MM.1S (cell line): ENCODE measurements around the gene GTPBP6.

Experiments
- DNase-seq: peaks from one replicate; pipeline ENCODE4 v3.0.0-alpha.2; 2015
- H2AFZ ChIP-seq: fragments of 300-600 bp; sonication (generic); 2 replicates; pipeline ENCODE4 v1.6.0; 2016; ENCODE audit warnings: antibody characterized with exemption, low read length
- H3F3A ChIP-seq: fragments of 300-600 bp; sonication (generic); 2 replicates; pipeline ENCODE4 v1.6.1; 2016; ENCODE audit warnings: mild to moderate bottlenecking, antibody characterized with exemption, low read length, moderate library complexity, mixed read lengths; ENCODE audit not compliant: insufficient read depth
- H3K27ac ChIP-seq: fragments of 300-600 bp; sonication (generic); 2 replicates; pipeline ENCODE4 v1.5.1; 2016; ENCODE audit warnings: mild to moderate bottlenecking, low read length
- H3K27me3 ChIP-seq: fragments of 300-600 bp; sonication (generic); replicated peaks from 2 replicates; pipeline ENCODE4 v1.6.0; 2016; ENCODE audit warnings: low read length; ENCODE audit not compliant: insufficient read depth
- H3K36me3 ChIP-seq: fragments of 300-600 bp; sonication (generic); replicated peaks from 2 replicates; pipeline ENCODE4 v1.6.1; 2016; ENCODE audit warnings: mild to moderate bottlenecking, low read length, mixed read lengths; ENCODE audit not compliant: insufficient read depth
- H3K4me1 ChIP-seq: fragments of 300-600 bp; sonication (generic); 2 replicates; pipeline ENCODE4 v1.6.1; 2016; ENCODE audit warnings: low read length, mixed read lengths
- H3K4me2 ChIP-seq: fragments of 300-600 bp; sonication (generic); 2 replicates; pipeline ENCODE4 v1.6.0; 2016; ENCODE audit warnings: low read depth, low read length
- H3K4me3 ChIP-seq: fragments of 300-600 bp; sonication (generic); 2 replicates; pipeline ENCODE4 v1.5.1; 2016; ENCODE audit warnings: low read length, mixed read lengths
- H3K79me2 ChIP-seq: fragments of 300-600 bp; sonication (generic); 2 replicates; pipeline ENCODE4 v1.6.1; 2016; ENCODE audit warnings: mixed run types, low read length, mixed read lengths
- H3K9ac ChIP-seq: fragments of 300-600 bp; sonication (generic); 2 replicates; pipeline ENCODE4 v1.6.1; 2016; ENCODE audit warnings: low read length, mixed read lengths
- H3K9me2 ChIP-seq: fragments of 300-600 bp; sonication (generic); replicated peaks from 2 replicates; pipeline ENCODE4 v1.6.1; 2016; ENCODE audit warnings: mild to moderate bottlenecking, low read length, mixed read lengths; ENCODE audit not compliant: insufficient read depth
- H3K9me3 ChIP-seq: fragments of 300-600 bp; sonication (generic); replicated peaks from 2 replicates; pipeline ENCODE4 v1.6.1; 2016; ENCODE audit warnings: mild to moderate bottlenecking, low read length, mixed read lengths; ENCODE audit not compliant: insufficient read depth
- H4K20me1 ChIP-seq: fragments of 300-600 bp; sonication (generic); 2 replicates; pipeline ENCODE4 v1.6.1; 2016; ENCODE audit warnings: mild to moderate bottlenecking, low read length, moderate library complexity, mixed read lengths; ENCODE audit not compliant: insufficient read depth
- CTCF ChIP-seq: fragments of 300-600 bp; sonication (generic); IDR thresholded peaks from 2 replicates; pipeline ENCODE4 v1.5.1; 2016; ENCODE audit warnings: antibody characterized with exemption, low read length, mixed read lengths
- EZH2 ChIP-seq: fragments of 300-600 bp; sonication (generic); optimal IDR thresholded peaks from 2 replicates; pipeline ENCODE3; 2017; ENCODE audit warnings: low read depth, mild to moderate bottlenecking, antibody characterized with exemption, low read length, mixed read lengths
- EZH2phosphoT487 ChIP-seq: fragments of 300-600 bp; sonication (generic); IDR thresholded peaks from 2 replicates; pipeline ENCODE4 v1.6.1; 2018; ENCODE audit warnings: antibody characterized with exemption, low read length

GTPBP6 gene

GRCh38 chrX:347351-348117 lies 28.9 kb upstream of the GTPBP6 start:
- TF ChIP-seq EZH2phosphoT487 (no peak), CTCF (no peak), EZH2 (no peak)

GRCh38 chrX:346034-346813 lies 27.6 kb upstream of the GTPBP6 start:
- H2AFZ ChIP-seq = no peak overlapping the region
- DNase-seq = no peak
- TF ChIP-seq CTCF (no peak), EZH2phosphoT487 (no peak), EZH2 (no peak)
- no peaks in the 10 kb centered on the region for H3F3A ChIP-seq
- no peaks in the 10 kb centered on the region for H4K20me1 ChIP-seq
- H3K9ac ChIP-seq = no peak overlapping the region
- no peaks in the 10 kb centered on the region for H3K9me2 ChIP-seq
- H3K36me3 ChIP-seq = no peaks in the 10 kb centered on the region
- no peaks in the 10 kb centered on the region for H3K27me3 ChIP-seq
- H3K4me2 ChIP-seq = no peak overlapping the region
- no peaks in the 10 kb centered on the region for H3K79me2 ChIP-seq
- no peaks in the 10 kb centered on the region for H3K4me1 ChIP-seq
- H3K27ac ChIP-seq = no peak overlapping the region
- no peaks in the 10 kb centered on the region for H3K9me3 ChIP-seq
- no peak overlapping the region for H3K4me3 ChIP-seq

More at GRCh38 chrX:347351-348117, 28.9 kb upstream of the GTPBP6 start:
- Histone ChIP-seq H3F3A (no peaks in the 10 kb centered on the region), H3K4me1 (no peaks in the 10 kb centered on the region), H3K36me3 (no peaks in the 10 kb centered on the region), H3K9ac (no peak overlapping the region), H3K4me3 (no peak overlapping the region), H3K9me3 (no peaks in the 10 kb centered on the region), H3K27me3 (no peaks in the 10 kb centered on the region), H3K79me2 (no peaks in the 10 kb centered on the region), H3K4me2 (no peak overlapping the region), H4K20me1 (no peaks in the 10 kb centered on the region), H3K27ac (no peak overlapping the region), H2AFZ (no peak overlapping the region), H3K9me2 (no peaks in the 10 kb centered on the region)
- no peak for DNase-seq

GRCh38 chrX:345020-345925 lies 26.7 kb upstream of the GTPBP6 start:
- H3K27ac ChIP-seq = no peak overlapping the region
- no peaks in the 10 kb centered on the region for H3K27me3 ChIP-seq
- DNase-seq = no peak
- TF ChIP-seq EZH2phosphoT487 (no peak), CTCF (no peak), EZH2 (no peak)
- no peak overlapping the region for H3K4me2 ChIP-seq
- no peaks in the 10 kb centered on the region for H3K4me1 ChIP-seq
- no peaks in the 10 kb centered on the region for H3K9me2 ChIP-seq
- H3F3A ChIP-seq = no peaks in the 10 kb centered on the region
- H4K20me1 ChIP-seq = no peaks in the 10 kb centered on the region
- H3K9ac ChIP-seq = no peak overlapping the region
- H3K79me2 ChIP-seq = no peaks in the 10 kb centered on the region
- H3K36me3 ChIP-seq = no peaks in the 10 kb centered on the region
- H2AFZ ChIP-seq = no peak overlapping the region
- H3K9me3 ChIP-seq = no peaks in the 10 kb centered on the region
- no peak overlapping the region for H3K4me3 ChIP-seq
